SK-N-SH (cell line): ENCODE data around the gene DEFB124. TPM values are rescaled to one million over a fixed set of nuclear protein-coding genes. Genes with fewer than 3 reads are reported as not detected.
A peak's percentile ranks its signal among the peaks of the same experiment; 100 is the strongest.

Source experiments
- CTCF ChIA-PET: fragments of 300-600, 350-600 bp; formaldehyde crosslinking; extraction: SDS; loops from one replicate; lab custom pipeline; 2021; lab: Yijun Ruan, JAX
- POLR2A ChIA-PET: fragments of 350-600 bp; sonication (Branson Sonifier 250); formaldehyde crosslinking; extraction: SDS; loops from one replicate; lab custom pipeline; 2020; ENCODE audit warnings: antibody characterized with exemption, inconsistent platforms; lab: Yijun Ruan, JAX
- DNase-seq: peaks from one replicate; pipeline ENCODE4 v3.0.0; 2012
- H2AFZ ChIP-seq: fragments of 200-600 bp; sonication (generic); 2 replicates; pipeline ENCODE4 v1.8.1; 2016; ENCODE audit warnings: antibody characterized with exemption, mild to moderate bottlenecking, low read depth
- H3F3A ChIP-seq: fragments of 200-600 bp; sonication (generic); replicated peaks from 2 replicates; pipeline ENCODE3; 2016; ENCODE audit warnings: antibody characterized with exemption, mild to moderate bottlenecking; ENCODE audit not compliant: insufficient read depth
- H3K27ac ChIP-seq, 2 experiments: fragments of 200-500 bp in 1 of 2; fragments of 200-600 bp in 1 of 2; sonication (Bioruptor generic) in 1 of 2; sonication (generic), shearing (Covaris generic) in 1 of 2; 2 replicates each; pipeline versions ENCODE4 v1.5.1 to v1.6.1; 2014 to 2016; ENCODE audit warnings: low read depth in 2 of 2, inconsistent platforms in 1 of 2, low read length in 1 of 2, mild to moderate bottlenecking in 1 of 2, mixed read lengths in 1 of 2
- H3K27me3 ChIP-seq: fragments of 200-600 bp; sonication (generic), shearing (Covaris generic); 2 replicates; pipeline ENCODE4 v1.6.1; 2016; ENCODE audit warnings: mixed run types; ENCODE audit not compliant: insufficient read depth
- H3K36me3 ChIP-seq, 2 experiments: fragments of 200-500 bp in 1 of 2; fragments of 200-600 bp in 1 of 2; sonication (Bioruptor generic) in 1 of 2; sonication (generic) in 1 of 2; replicated peaks in 1 of 2; 2 replicates each; pipeline versions ENCODE3 to v1.5.1; 2014 to 2016; ENCODE audit warnings: low read length in 1 of 2, mild to moderate bottlenecking in 1 of 2; ENCODE audit not compliant: insufficient read depth in 2 of 2, control insufficient read depth in 1 of 2
- H3K4me1 ChIP-seq, 2 experiments: fragments of 200-500 bp in 1 of 2; fragments of 200-600 bp in 1 of 2; sonication (Bioruptor generic) in 1 of 2; sonication (generic), shearing (Covaris generic) in 1 of 2; 2 replicates each; pipeline versions ENCODE4 v1.5.1 to v1.6.1; 2014 to 2016; ENCODE audit warnings: low read depth in 1 of 2, low read length in 1 of 2, mixed run types in 1 of 2; ENCODE audit not compliant: insufficient read depth in 2 of 2, control insufficient read depth in 1 of 2
- H3K4me2 ChIP-seq: fragments of 200-600 bp; sonication (generic), shearing (Covaris generic); 2 replicates; pipeline ENCODE4 v1.6.1; 2017; ENCODE audit warnings: mixed run types
- H3K4me3 ChIP-seq, 2 experiments: fragments of 200-500 bp in 1 of 2; fragments of 200-600 bp in 1 of 2; sonication (Bioruptor generic) in 1 of 2; sonication (generic), shearing (Covaris generic) in 1 of 2; 2 replicates each; pipeline versions ENCODE4 v1.5.1 to v1.8.1; 2014 to 2016; ENCODE audit warnings: low read depth in 2 of 2, inconsistent platforms in 1 of 2, low read length in 1 of 2, mild to moderate bottlenecking in 1 of 2, mixed read lengths in 1 of 2, moderate library complexity in 1 of 2
- H3K79me2 ChIP-seq: fragments of 200-600 bp; sonication (generic); 2 replicates; pipeline ENCODE4 v1.8.1; 2017; ENCODE audit warnings: mild to moderate bottlenecking; ENCODE audit not compliant: insufficient read depth
- H3K9ac ChIP-seq: fragments of 200-600 bp; sonication (generic); 2 replicates; pipeline ENCODE4 v1.6.1; 2017; ENCODE audit warnings: mixed run types
- H3K9me2 ChIP-seq: fragments of 200-600 bp; sonication (generic); 2 replicates; pipeline ENCODE4 v1.6.1; 2017; ENCODE audit warnings: mixed run types
- H3K9me3 ChIP-seq: fragments of 200-600 bp; sonication (generic); 2 replicates; pipeline ENCODE4 v1.6.1; 2017; ENCODE audit warnings: mixed run types, mild to moderate bottlenecking, moderate library complexity
- H4K20me1 ChIP-seq: fragments of 200-600 bp; sonication (generic); 2 replicates; pipeline ENCODE4 v1.6.1; 2017; ENCODE audit warnings: mild to moderate bottlenecking, mixed run types; ENCODE audit not compliant: insufficient read depth
- CHD2 ChIP-seq: fragments of 150-350 bp; IDR thresholded peaks from 2 replicates; pipeline ENCODE4 v1.6.1; 2018; ENCODE audit warnings: low read length; ENCODE audit not compliant: partially characterized antibody
- ELF1 ChIP-seq: IDR thresholded peaks from 2 replicates; pipeline ENCODE4 v1.4.0; 2012
- FOSL2 ChIP-seq: IDR thresholded peaks from 2 replicates; pipeline ENCODE4 v1.4.0; 2012; ENCODE audit warnings: low read depth, mild to moderate bottlenecking, moderate library complexity, borderline replicate concordance
- FOXJ3 ChIP-seq: sonication (generic); formaldehyde crosslinking; IDR thresholded peaks from 2 replicates; pipeline ENCODE4 v1.5.1; 2020; ENCODE audit warnings: mild to moderate bottlenecking, missing genetic modification reagents
- GABPA ChIP-seq: IDR thresholded peaks from 2 replicates; pipeline ENCODE4 v1.4.0; 2012; ENCODE audit warnings: low read depth, mild to moderate bottlenecking
- GATA2 ChIP-seq: sonication (generic); formaldehyde crosslinking; IDR thresholded peaks from 2 replicates; pipeline ENCODE4 v1.5.0; 2020; ENCODE audit warnings: mild to moderate bottlenecking, missing genetic modification reagents
- MXI1 ChIP-seq: IDR thresholded peaks from 2 replicates; pipeline ENCODE4 v1.6.1; 2012; ENCODE audit warnings: mild to moderate bottlenecking, low read depth, low read length, improper control_type of control experiment
- POLR2AphosphoS5 ChIP-seq: IDR thresholded peaks from 2 replicates; pipeline ENCODE4 v1.6.1; 2012; ENCODE audit warnings: low read depth, low read length
- SIN3A ChIP-seq: IDR thresholded peaks from 2 replicates; pipeline ENCODE4 v1.6.1; 2012; ENCODE audit warnings: low read depth, mild to moderate bottlenecking, low read length, moderate library complexity, borderline replicate concordance
- TAF1 ChIP-seq: IDR thresholded peaks from 2 replicates; pipeline ENCODE4 v1.6.1; 2012; ENCODE audit warnings: low read depth, mild to moderate bottlenecking, low read length, moderate library complexity, borderline replicate concordance
- TEAD4 ChIP-seq: IDR thresholded peaks from 2 replicates; pipeline ENCODE4 v1.4.0; 2012; ENCODE audit warnings: mild to moderate bottlenecking, borderline replicate concordance; ENCODE audit not compliant: insufficient read depth
- WGBS: methylation state at CpG from one replicate; pipeline ENCODE4 v1.1.6; 2017; ENCODE audit warnings: low lambda C conversion rate; 5-methylcytosine and 5-hydroxymethylcytosine counted together
- polyA plus RNA-seq, 3 experiments: library from polyadenylated mRNA; depleted of rRNA; stranded (reverse); fragments of >200 nt; gene quantifications; 2 replicates each; pipeline ENCODE4 v1.2.3, GENCODE V29; 2012
- TF ChIP-seq, protein P1 (sequence below): IDR thresholded peaks from 2 replicates; pipeline ENCODE4 v1.4.0; 2012; ENCODE audit warnings: low read depth, borderline replicate concordance
- TF ChIP-seq, protein P2 (sequence below): fragments of 150-350 bp; IDR thresholded peaks from 2 replicates; pipeline ENCODE4 v1.6.1; 2017; ENCODE audit warnings: antibody characterized with exemption, low read length, low read depth, borderline replicate concordance
- TF ChIP-seq, protein P3 (sequence below): fragments of 200-600 bp; sonication (generic); IDR thresholded peaks from 2 replicates; pipeline ENCODE4 v1.6.1; 2017; ENCODE audit warnings: antibody characterized with exemption, mild to moderate bottlenecking, moderate library complexity
- TF ChIP-seq, protein P4 (sequence below): IDR thresholded peaks from 2 replicates; pipeline ENCODE4 v1.4.0; 2012; ENCODE audit warnings: low read depth, borderline replicate concordance
- TF ChIP-seq, protein P5 (sequence below): IDR thresholded peaks from 2 replicates; pipeline ENCODE4 v1.6.1; 2012; ENCODE audit warnings: mild to moderate bottlenecking, low read depth, low read length, moderate library complexity

Gene DEFB124
- polyA plus RNA-seq, 1 of the 3 experiments (the other 2 are of a cell fraction), result 0.26 TPM

DNA sequence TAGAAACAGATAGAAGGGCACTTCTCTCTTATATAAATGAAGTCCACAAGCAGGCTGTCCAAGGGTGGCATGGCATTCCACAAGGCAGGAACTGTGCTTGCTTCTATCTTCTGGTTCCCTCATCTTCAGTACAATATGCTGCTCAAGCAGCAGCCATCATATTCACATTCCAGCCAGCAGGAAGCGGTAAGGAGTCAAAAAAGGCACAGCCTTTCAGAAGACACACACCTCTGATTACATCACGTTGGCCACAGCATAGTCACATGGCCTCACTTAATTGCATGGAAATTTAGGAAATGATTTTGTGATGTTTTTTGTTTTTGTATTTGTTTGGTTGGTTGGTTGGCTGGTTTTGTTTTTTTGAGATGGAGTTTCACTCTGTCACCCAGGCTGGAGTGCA, 19.2 kb upstream of the DEFB124 start:
- Histone ChIP-seq H3K27me3 (no peaks in the 10 kb centered on the region), H4K20me1 (no peaks in the 10 kb centered on the region), H3F3A (peaks cover 4% of the 10 kb centered on the region), H3K9me2 (no peaks in the 10 kb centered on the region), H3K9ac (no peak overlapping the region), H3K4me2 (no peak overlapping the region), H2AFZ (no peak overlapping the region), H3K79me2 (no peaks in the 10 kb centered on the region), H3K4me1 (peaks cover 2 to 5% of the 10 kb centered on the region in 2 experiments; a peak in 2 of 4 replicates), H3K36me3 (no peaks in the 10 kb centered on the region), H3K4me3 (peak overlapping the region in 1 of 2 experiments; percentile 14; a peak in 1 of 4 replicates), H3K27ac (no peak overlapping the region), H3K9me3 (no peaks in the 10 kb centered on the region)
- ChIA-PET POLR2A (no interaction called here), CTCF (interaction anchor here (1.3 to 9.8 kb wide), 2 partner anchors 8 to 9 kb away, joined by 11 to 79 read pairs; no protein-coding TSS in a partner anchor)
- TF ChIP-seq FOSL2 (no peak), TAF1 (no peak), GABPA (no peak), FOXJ3 (CRISPR knock-in tag) (no peak), POLR2AphosphoS5 (no peak), SIN3A (no peak), CHD2 (no peak), MXI1 (no peak), GATA2 (CRISPR knock-in tag) (no peak), ELF1 (no peak), TEAD4 (peak; percentile 51; the same call in 1 of the 2 replicates)
- TF ChIP-seq, protein P1, sequence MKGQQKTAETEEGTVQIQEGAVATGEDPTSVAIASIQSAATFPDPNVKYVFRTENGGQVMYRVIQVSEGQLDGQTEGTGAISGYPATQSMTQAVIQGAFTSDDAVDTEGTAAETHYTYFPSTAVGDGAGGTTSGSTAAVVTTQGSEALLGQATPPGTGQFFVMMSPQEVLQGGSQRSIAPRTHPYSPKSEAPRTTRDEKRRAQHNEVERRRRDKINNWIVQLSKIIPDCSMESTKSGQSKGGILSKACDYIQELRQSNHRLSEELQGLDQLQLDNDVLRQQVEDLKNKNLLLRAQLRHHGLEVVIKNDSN, result peak; percentile 24; the same call in 1 of the 2 replicates
- TF ChIP-seq, protein P2, sequence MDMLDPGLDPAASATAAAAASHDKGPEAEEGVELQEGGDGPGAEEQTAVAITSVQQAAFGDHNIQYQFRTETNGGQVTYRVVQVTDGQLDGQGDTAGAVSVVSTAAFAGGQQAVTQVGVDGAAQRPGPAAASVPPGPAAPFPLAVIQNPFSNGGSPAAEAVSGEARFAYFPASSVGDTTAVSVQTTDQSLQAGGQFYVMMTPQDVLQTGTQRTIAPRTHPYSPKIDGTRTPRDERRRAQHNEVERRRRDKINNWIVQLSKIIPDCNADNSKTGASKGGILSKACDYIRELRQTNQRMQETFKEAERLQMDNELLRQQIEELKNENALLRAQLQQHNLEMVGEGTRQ, result no peak
- TF ChIP-seq, protein P3, sequence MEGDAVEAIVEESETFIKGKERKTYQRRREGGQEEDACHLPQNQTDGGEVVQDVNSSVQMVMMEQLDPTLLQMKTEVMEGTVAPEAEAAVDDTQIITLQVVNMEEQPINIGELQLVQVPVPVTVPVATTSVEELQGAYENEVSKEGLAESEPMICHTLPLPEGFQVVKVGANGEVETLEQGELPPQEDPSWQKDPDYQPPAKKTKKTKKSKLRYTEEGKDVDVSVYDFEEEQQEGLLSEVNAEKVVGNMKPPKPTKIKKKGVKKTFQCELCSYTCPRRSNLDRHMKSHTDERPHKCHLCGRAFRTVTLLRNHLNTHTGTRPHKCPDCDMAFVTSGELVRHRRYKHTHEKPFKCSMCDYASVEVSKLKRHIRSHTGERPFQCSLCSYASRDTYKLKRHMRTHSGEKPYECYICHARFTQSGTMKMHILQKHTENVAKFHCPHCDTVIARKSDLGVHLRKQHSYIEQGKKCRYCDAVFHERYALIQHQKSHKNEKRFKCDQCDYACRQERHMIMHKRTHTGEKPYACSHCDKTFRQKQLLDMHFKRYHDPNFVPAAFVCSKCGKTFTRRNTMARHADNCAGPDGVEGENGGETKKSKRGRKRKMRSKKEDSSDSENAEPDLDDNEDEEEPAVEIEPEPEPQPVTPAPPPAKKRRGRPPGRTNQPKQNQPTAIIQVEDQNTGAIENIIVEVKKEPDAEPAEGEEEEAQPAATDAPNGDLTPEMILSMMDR, result peak; percentile 63
- TF ChIP-seq, protein P4, sequence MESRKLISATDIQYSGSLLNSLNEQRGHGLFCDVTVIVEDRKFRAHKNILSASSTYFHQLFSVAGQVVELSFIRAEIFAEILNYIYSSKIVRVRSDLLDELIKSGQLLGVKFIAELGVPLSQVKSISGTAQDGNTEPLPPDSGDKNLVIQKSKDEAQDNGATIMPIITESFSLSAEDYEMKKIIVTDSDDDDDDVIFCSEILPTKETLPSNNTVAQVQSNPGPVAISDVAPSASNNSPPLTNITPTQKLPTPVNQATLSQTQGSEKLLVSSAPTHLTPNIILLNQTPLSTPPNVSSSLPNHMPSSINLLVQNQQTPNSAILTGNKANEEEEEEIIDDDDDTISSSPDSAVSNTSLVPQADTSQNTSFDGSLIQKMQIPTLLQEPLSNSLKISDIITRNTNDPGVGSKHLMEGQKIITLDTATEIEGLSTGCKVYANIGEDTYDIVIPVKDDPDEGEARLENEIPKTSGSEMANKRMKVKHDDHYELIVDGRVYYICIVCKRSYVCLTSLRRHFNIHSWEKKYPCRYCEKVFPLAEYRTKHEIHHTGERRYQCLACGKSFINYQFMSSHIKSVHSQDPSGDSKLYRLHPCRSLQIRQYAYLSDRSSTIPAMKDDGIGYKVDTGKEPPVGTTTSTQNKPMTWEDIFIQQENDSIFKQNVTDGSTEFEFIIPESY, result no peak
- TF ChIP-seq, protein P5, sequence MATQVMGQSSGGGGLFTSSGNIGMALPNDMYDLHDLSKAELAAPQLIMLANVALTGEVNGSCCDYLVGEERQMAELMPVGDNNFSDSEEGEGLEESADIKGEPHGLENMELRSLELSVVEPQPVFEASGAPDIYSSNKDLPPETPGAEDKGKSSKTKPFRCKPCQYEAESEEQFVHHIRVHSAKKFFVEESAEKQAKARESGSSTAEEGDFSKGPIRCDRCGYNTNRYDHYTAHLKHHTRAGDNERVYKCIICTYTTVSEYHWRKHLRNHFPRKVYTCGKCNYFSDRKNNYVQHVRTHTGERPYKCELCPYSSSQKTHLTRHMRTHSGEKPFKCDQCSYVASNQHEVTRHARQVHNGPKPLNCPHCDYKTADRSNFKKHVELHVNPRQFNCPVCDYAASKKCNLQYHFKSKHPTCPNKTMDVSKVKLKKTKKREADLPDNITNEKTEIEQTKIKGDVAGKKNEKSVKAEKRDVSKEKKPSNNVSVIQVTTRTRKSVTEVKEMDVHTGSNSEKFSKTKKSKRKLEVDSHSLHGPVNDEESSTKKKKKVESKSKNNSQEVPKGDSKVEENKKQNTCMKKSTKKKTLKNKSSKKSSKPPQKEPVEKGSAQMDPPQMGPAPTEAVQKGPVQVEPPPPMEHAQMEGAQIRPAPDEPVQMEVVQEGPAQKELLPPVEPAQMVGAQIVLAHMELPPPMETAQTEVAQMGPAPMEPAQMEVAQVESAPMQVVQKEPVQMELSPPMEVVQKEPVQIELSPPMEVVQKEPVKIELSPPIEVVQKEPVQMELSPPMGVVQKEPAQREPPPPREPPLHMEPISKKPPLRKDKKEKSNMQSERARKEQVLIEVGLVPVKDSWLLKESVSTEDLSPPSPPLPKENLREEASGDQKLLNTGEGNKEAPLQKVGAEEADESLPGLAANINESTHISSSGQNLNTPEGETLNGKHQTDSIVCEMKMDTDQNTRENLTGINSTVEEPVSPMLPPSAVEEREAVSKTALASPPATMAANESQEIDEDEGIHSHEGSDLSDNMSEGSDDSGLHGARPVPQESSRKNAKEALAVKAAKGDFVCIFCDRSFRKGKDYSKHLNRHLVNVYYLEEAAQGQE, result no peak
- WGBS, result 53% methylated on average over 2 of the region's 2 CpGs
- DNase-seq, result no peak
